ENCODE data around the gene KMO. TPM values are rescaled to one million over a fixed set of nuclear protein-coding genes. Genes with fewer than 3 reads are reported as not detected.

KMO gene
- total and polyA plus RNA-seq, 2 experiments from 2014 or later, result 0.05 TPM; not detected in 1

DNA sequence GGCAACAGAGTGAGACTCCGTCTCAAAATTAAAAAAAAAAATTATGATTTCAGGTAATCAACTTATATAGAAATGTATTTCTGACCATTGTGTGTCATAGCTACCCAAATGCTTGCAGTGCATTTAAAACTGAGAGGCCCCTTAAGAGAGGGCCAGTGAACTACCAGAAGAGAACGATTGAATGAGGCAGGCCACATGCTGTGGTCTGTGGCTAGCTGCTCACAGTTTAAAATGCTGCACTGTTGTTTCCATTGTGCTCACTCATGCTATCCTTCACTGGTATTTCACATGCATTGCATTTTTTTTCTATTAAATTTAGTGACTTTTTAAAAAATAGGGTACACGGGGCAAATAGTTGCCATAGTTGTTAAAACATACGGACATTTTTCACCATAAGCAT is 82.0 kb downstream of the KMO start:
- TF ChIP-seq ZNF331 (CRISPR knock-in tag; IDR thresholded peaks at IDR 0.05; ENCODE audit: low read depth), result no peak
- TF ChIP-seq, protein P1, sequence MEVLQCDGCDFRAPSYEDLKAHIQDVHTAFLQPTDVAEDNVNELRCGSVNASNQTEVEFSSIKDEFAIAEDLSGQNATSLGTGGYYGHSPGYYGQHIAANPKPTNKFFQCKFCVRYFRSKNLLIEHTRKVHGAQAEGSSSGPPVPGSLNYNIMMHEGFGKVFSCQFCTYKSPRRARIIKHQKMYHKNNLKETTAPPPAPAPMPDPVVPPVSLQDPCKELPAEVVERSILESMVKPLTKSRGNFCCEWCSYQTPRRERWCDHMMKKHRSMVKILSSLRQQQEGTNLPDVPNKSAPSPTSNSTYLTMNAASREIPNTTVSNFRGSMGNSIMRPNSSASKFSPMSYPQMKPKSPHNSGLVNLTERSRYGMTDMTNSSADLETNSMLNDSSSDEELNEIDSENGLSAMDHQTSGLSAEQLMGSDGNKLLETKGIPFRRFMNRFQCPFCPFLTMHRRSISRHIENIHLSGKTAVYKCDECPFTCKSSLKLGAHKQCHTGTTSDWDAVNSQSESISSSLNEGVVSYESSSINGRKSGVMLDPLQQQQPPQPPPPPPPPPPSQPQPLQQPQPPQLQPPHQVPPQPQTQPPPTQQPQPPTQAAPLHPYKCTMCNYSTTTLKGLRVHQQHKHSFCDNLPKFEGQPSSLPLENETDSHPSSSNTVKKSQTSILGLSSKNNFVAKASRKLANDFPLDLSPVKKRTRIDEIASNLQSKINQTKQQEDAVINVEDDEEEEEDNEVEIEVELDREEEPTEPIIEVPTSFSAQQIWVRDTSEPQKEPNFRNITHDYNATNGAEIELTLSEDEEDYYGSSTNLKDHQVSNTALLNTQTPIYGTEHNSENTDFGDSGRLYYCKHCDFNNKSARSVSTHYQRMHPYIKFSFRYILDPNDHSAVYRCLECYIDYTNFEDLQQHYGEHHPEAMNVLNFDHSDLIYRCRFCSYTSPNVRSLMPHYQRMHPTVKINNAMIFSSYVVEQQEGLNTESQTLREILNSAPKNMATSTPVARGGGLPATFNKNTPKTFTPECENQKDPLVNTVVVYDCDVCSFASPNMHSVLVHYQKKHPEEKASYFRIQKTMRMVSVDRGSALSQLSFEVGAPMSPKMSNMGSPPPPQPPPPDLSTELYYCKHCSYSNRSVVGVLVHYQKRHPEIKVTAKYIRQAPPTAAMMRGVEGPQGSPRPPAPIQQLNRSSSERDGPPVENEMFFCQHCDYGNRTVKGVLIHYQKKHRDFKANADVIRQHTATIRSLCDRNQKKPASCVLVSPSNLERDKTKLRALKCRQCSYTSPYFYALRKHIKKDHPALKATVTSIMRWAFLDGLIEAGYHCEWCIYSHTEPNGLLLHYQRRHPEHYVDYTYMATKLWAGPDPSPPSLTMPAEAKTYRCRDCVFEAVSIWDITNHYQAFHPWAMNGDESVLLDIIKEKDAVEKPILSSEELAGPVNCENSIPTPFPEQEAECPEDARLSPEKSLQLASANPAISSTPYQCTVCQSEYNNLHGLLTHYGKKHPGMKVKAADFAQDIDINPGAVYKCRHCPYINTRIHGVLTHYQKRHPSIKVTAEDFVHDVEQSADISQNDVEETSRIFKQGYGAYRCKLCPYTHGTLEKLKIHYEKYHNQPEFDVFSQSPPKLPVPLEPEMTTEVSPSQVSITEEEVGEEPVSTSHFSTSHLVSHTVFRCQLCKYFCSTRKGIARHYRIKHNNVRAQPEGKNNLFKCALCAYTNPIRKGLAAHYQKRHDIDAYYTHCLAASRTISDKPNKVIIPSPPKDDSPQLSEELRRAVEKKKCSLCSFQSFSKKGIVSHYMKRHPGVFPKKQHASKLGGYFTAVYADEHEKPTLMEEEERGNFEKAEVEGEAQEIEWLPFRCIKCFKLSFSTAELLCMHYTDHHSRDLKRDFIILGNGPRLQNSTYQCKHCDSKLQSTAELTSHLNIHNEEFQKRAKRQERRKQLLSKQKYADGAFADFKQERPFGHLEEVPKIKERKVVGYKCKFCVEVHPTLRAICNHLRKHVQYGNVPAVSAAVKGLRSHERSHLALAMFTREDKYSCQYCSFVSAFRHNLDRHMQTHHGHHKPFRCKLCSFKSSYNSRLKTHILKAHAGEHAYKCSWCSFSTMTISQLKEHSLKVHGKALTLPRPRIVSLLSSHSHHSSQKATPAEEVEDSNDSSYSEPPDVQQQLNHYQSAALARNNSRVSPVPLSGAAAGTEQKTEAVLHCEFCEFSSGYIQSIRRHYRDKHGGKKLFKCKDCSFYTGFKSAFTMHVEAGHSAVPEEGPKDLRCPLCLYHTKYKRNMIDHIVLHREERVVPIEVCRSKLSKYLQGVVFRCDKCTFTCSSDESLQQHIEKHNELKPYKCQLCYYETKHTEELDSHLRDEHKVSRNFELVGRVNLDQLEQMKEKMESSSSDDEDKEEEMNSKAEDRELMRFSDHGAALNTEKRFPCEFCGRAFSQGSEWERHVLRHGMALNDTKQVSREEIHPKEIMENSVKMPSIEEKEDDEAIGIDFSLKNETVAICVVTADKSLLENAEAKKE (CRISPR knock-in tag; IDR thresholded peaks at IDR 0.05), result no peak
- TF ChIP-seq CTCF (conservative IDR thresholded peaks at IDR 0.05; ENCODE audit: low read depth in 2 of 2), result no peak
- TF ChIP-seq POLR2AphosphoS5 (IDR thresholded peaks at IDR 0.05; ENCODE audit: low read depth), result no peak
- no peak for TF ChIP-seq CREB1 (CRISPR knock-in tag; IDR thresholded peaks at IDR 0.05; ENCODE audit: low read depth)
- no peak for TF ChIP-seq EZH2 (IDR thresholded peaks at IDR 0.05; ENCODE audit: low read depth, unreplicated experiment)
- TF ChIP-seq STAT1 (IDR thresholded peaks at IDR 0.05; ENCODE audit: unreplicated experiment), result no peak
- TF ChIP-seq, protein P2, sequence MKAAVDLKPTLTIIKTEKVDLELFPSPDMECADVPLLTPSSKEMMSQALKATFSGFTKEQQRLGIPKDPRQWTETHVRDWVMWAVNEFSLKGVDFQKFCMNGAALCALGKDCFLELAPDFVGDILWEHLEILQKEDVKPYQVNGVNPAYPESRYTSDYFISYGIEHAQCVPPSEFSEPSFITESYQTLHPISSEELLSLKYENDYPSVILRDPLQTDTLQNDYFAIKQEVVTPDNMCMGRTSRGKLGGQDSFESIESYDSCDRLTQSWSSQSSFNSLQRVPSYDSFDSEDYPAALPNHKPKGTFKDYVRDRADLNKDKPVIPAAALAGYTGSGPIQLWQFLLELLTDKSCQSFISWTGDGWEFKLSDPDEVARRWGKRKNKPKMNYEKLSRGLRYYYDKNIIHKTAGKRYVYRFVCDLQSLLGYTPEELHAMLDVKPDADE (IDR thresholded peaks at IDR 0.05), result no peak
- no peak for TF ChIP-seq REST (IDR thresholded peaks at IDR 0.05; ENCODE audit: unreplicated experiment)
- Histone ChIP-seq H3K36me3 (ENCODE audit: insufficient read depth) (no peaks in the 10 kb centered on the region), H3K9me2 (ENCODE audit: insufficient read depth) (no peaks in the 10 kb centered on the region), H4K20me1 (replicated peaks; ENCODE audit: insufficient read depth) (no peaks in the 10 kb centered on the region), H3K79me2 (replicated peaks; ENCODE audit: insufficient read depth) (no peaks in the 10 kb centered on the region), H2AFZ (no peak overlapping the region), H3K4me3 (no peak overlapping the region), H3K4me2 (no peak overlapping the region), H3F3A (replicated peaks; ENCODE audit: low read depth) (no peaks in the 10 kb centered on the region), H3K27me3 (ENCODE audit: insufficient read depth) (no peaks in the 10 kb centered on the region), H3K27ac (ENCODE audit: low read depth) (no peak overlapping the region), H3K4me1 (ENCODE audit: insufficient read depth) (no peaks in the 10 kb centered on the region)
- peaks cover 4% of the 10 kb centered on the region for H3K27me3 Mint-ChIP-seq (ENCODE audit: insufficient read depth, low read depth, poor library complexity)
- no peaks in the 10 kb centered on the region for H3K36me3 Mint-ChIP-seq (ENCODE audit: low read depth)
- no peak for DNase-seq (ENCODE audit: low spot score)
- H3K27ac Mint-ChIP-seq, result no peak overlapping the region
- ATAC-seq, result no peak
- no peaks in the 10 kb centered on the region for H3K9me3 Mint-ChIP-seq
- no peak overlapping the region for H3K4me3 Mint-ChIP-seq
- H3K4me1 Mint-ChIP-seq, result no peaks in the 10 kb centered on the region

All from GM23338 (cell line).